Trophoblast cell (in vitro differentiated cells and primary cell): ENCODE measurements around the gene SYT12.

ENCODE experiments used
- DNase-seq, 2 donors: peaks; one replicate each; pipeline ENCODE4 v3.0.0-alpha.2; 2016
- H2AFZ ChIP-seq: 2 replicates; pipeline ENCODE4 v1.6.1; 2013; ENCODE audit warnings: low read length, moderate library complexity, mild to moderate bottlenecking; ENCODE audit not compliant: insufficient read depth, poor library complexity
- H2AK5ac ChIP-seq: 2 replicates; pipeline ENCODE4 v1.6.1; 2013; ENCODE audit warnings: mild to moderate bottlenecking, low read length
- H2BK120ac ChIP-seq: 2 replicates; pipeline ENCODE4 v1.6.1; 2013; ENCODE audit warnings: low read length, mild to moderate bottlenecking, moderate library complexity; ENCODE audit not compliant: insufficient read depth, poor library complexity
- H2BK12ac ChIP-seq: 2 replicates; pipeline ENCODE4 v1.6.1; 2013; ENCODE audit warnings: mild to moderate bottlenecking, low read length, moderate library complexity
- H2BK5ac ChIP-seq: 2 replicates; pipeline ENCODE4 v1.6.1; 2013; ENCODE audit warnings: low read length, low read depth, moderate library complexity, mild to moderate bottlenecking; ENCODE audit not compliant: poor library complexity
- H3K14ac ChIP-seq: 2 replicates; pipeline ENCODE4 v1.6.1; 2013; ENCODE audit warnings: mild to moderate bottlenecking, low read length
- H3K18ac ChIP-seq: 2 replicates; pipeline ENCODE4 v1.6.1; 2013; ENCODE audit warnings: mild to moderate bottlenecking, low read length
- H3K23ac ChIP-seq: 2 replicates; pipeline ENCODE4 v1.6.1; 2013; ENCODE audit warnings: low read length
- H3K27ac ChIP-seq: 2 replicates; pipeline ENCODE4 v1.5.1; 2013; ENCODE audit warnings: low read depth, mild to moderate bottlenecking, inconsistent platforms, low read length, moderate library complexity
- H3K27me3 ChIP-seq: 2 replicates; pipeline ENCODE4 v1.6.1; 2013; ENCODE audit warnings: inconsistent platforms, mild to moderate bottlenecking, low read length, moderate library complexity; ENCODE audit not compliant: insufficient read depth
- H3K36me3 ChIP-seq, 2 experiments: 1 replicate in 1 of 2; 2 replicates in 1 of 2; pipeline ENCODE4 v1.6.1; 2013; ENCODE audit warnings: low read length in 2 of 2, mild to moderate bottlenecking in 2 of 2, moderate library complexity in 1 of 2; ENCODE audit not compliant: insufficient read depth in 2 of 2, control insufficient read depth in 1 of 2
- H3K4ac ChIP-seq: 2 replicates; pipeline ENCODE4 v1.6.1; 2013; ENCODE audit warnings: low read depth, mild to moderate bottlenecking, low read length, moderate library complexity
- H3K4me1 ChIP-seq, 2 experiments: 1 replicate in 1 of 2; 2 replicates in 1 of 2; pipeline ENCODE4 v1.6.1; 2013; ENCODE audit warnings: low read length in 2 of 2, mild to moderate bottlenecking in 2 of 2, moderate library complexity in 1 of 2; ENCODE audit not compliant: insufficient read depth in 2 of 2, control insufficient read depth in 1 of 2
- H3K4me2 ChIP-seq: 2 replicates; pipeline ENCODE4 v1.6.1; 2013; ENCODE audit warnings: inconsistent platforms, mild to moderate bottlenecking, low read length, moderate library complexity
- H3K4me3 ChIP-seq: 2 replicates; pipeline ENCODE4 v1.5.1; 2013; ENCODE audit warnings: mild to moderate bottlenecking, low read depth, low read length, inconsistent platforms
- H3K79me1 ChIP-seq: one replicate; pipeline ENCODE4 v1.6.1; 2013; ENCODE audit warnings: low read length
- H3K79me2 ChIP-seq: 2 replicates; pipeline ENCODE4 v1.6.1; 2013; ENCODE audit warnings: low read length, mild to moderate bottlenecking; ENCODE audit not compliant: control insufficient read depth, insufficient read depth, poor library complexity
- H3K9ac ChIP-seq: 2 replicates; pipeline ENCODE4 v1.6.1; 2013; ENCODE audit warnings: mild to moderate bottlenecking, low read length
- H3K9me3 ChIP-seq: 2 replicates; pipeline ENCODE4 v1.6.1; 2013; ENCODE audit warnings: low read depth, mild to moderate bottlenecking, control low read depth, inconsistent platforms, low read length; ENCODE audit not compliant: insufficient read depth
- H4K12ac ChIP-seq: 2 replicates; pipeline ENCODE4 v1.6.1; 2013; ENCODE audit warnings: low read depth, mild to moderate bottlenecking, low read length, moderate library complexity
- H4K8ac ChIP-seq: 2 replicates; pipeline ENCODE4 v1.6.1; 2013; ENCODE audit warnings: low read depth, mild to moderate bottlenecking, low read length, moderate library complexity
- H4K91ac ChIP-seq: one replicate; pipeline ENCODE4 v1.6.1; 2013; ENCODE audit warnings: low read depth, mild to moderate bottlenecking, low read length, moderate library complexity
- WGBS: extraction: QIAGEN DNeasy Blood & Tissue Kit; methylation state at CpG from one replicate; pipeline ENCODE4 v1.1.7; 2013; ENCODE audit warnings: missing lambda C conversion rate; ENCODE audit not compliant: insufficient read length, insufficient coverage; ENCODE audit errors: extremely low coverage; 5-methylcytosine and 5-hydroxymethylcytosine counted together

The SYT12 gene

GRCh38 chr11:66979336-66979980 lies 43.5 kb upstream of the SYT12 start:
- Histone ChIP-seq H3K23ac (no peak overlapping the region), H3K9me3 (peaks cover 3% of the 10 kb centered on the region), H2AFZ (no peak overlapping the region), H4K12ac (no peak overlapping the region), H3K4me2 (no peak overlapping the region), H2BK12ac (no peak overlapping the region), H2BK5ac (no peak overlapping the region), H3K36me3 (no peaks in the 10 kb centered on the region), H3K4me1 (no peaks in the 10 kb centered on the region), H4K8ac (no peak overlapping the region), H3K14ac (no peak overlapping the region), H3K18ac (no peak overlapping the region), H2BK120ac (no peak overlapping the region), H3K27me3 (no peaks in the 10 kb centered on the region), H3K27ac (no peak overlapping the region), H3K9ac (no peak overlapping the region), H4K91ac (no peak overlapping the region), H2AK5ac (no peak overlapping the region), H3K79me2 (no peaks in the 10 kb centered on the region), H3K79me1 (no peaks in the 10 kb centered on the region), H3K4me3 (no peak overlapping the region), H3K4ac (no peak overlapping the region)
- no CpG with 5 or more reads among the region's 2 CpGs for WGBS
- DNase-seq = no peak

- WGBS = no CpG with 5 or more reads among the region's 9 CpGs
- no peak overlapping the region for H4K12ac ChIP-seq
- peaks cover 3% of the 10 kb centered on the region for H3K9me3 ChIP-seq
- H3K23ac ChIP-seq = no peak overlapping the region
- no peak overlapping the region for H2BK5ac ChIP-seq
- peak; percentile 16 to 31 for DNase-seq
- no peak overlapping the region for H2BK12ac ChIP-seq
- no peak overlapping the region for H3K4ac ChIP-seq
- no peak overlapping the region for H3K14ac ChIP-seq
- no peaks in the 10 kb centered on the region for H3K79me1 ChIP-seq
- H3K4me2 ChIP-seq = no peak overlapping the region
- no peak overlapping the region for H2AK5ac ChIP-seq
- H3K4me3 ChIP-seq = no peak overlapping the region
- no peaks in the 10 kb centered on the region for H3K36me3 ChIP-seq
- no peak overlapping the region for H2BK120ac ChIP-seq
- H4K8ac ChIP-seq = no peak overlapping the region
- H3K9ac ChIP-seq = no peak overlapping the region
- no peak overlapping the region for H3K27ac ChIP-seq
- no peak overlapping the region for H2AFZ ChIP-seq
- no peaks in the 10 kb centered on the region for H3K27me3 ChIP-seq
- no peaks in the 10 kb centered on the region for H3K79me2 ChIP-seq
- H4K91ac ChIP-seq = no peak overlapping the region
- no peak overlapping the region for H3K18ac ChIP-seq
- H3K4me1 ChIP-seq = no peaks in the 10 kb centered on the region
These were observed 40.9 kb upstream of the SYT12 start for GRCh38 chr11:66981976-66982578.

GRCh38 chr11:66983275-66983924 lies 39.5 kb upstream of the SYT12 start:
- Histone ChIP-seq H3K18ac (no peak overlapping the region), H3K4me1 (no peaks in the 10 kb centered on the region), H3K36me3 (no peaks in the 10 kb centered on the region), H4K12ac (no peak overlapping the region), H3K14ac (no peak overlapping the region), H3K27me3 (no peaks in the 10 kb centered on the region), H2BK12ac (no peak overlapping the region), H3K27ac (no peak overlapping the region), H3K9me3 (peaks cover 2% of the 10 kb centered on the region), H3K4ac (no peak overlapping the region), H2AFZ (no peak overlapping the region), H3K79me1 (no peaks in the 10 kb centered on the region), H3K9ac (no peak overlapping the region), H4K8ac (no peak overlapping the region), H3K4me2 (no peak overlapping the region), H3K79me2 (no peaks in the 10 kb centered on the region), H4K91ac (no peak overlapping the region), H2BK120ac (no peak overlapping the region), H3K23ac (no peak overlapping the region), H3K4me3 (no peak overlapping the region), H2AK5ac (no peak overlapping the region), H2BK5ac (no peak overlapping the region)
- whole genome bisulfite sequencing = no CpG with 5 or more reads among the region's 5 CpGs
- no peak for DNase-seq

GRCh38 chr11:66985508-66986177 lies 37.3 kb upstream of the SYT12 start:
- Histone ChIP-seq H2AFZ (no peak overlapping the region), H2BK5ac (no peak overlapping the region), H3K4me2 (no peak overlapping the region), H3K79me2 (no peaks in the 10 kb centered on the region), H3K79me1 (no peaks in the 10 kb centered on the region), H4K8ac (no peak overlapping the region), H2BK12ac (no peak overlapping the region), H3K27me3 (no peaks in the 10 kb centered on the region), H4K91ac (no peak overlapping the region), H3K4me1 (no peaks in the 10 kb centered on the region), H3K36me3 (no peaks in the 10 kb centered on the region), H3K9ac (no peak overlapping the region), H2BK120ac (no peak overlapping the region), H3K14ac (no peak overlapping the region), H4K12ac (no peak overlapping the region), H3K18ac (no peak overlapping the region), H3K27ac (no peak overlapping the region), H2AK5ac (no peak overlapping the region), H3K4me3 (no peak overlapping the region), H3K4ac (no peak overlapping the region), H3K9me3 (no peaks in the 10 kb centered on the region), H3K23ac (no peak overlapping the region)
- WGBS = no CpG with 5 or more reads among the region's 8 CpGs
- no peak for DNase-seq
